ENCODE results near the gene AHCYL2.
"Not testable (repeated sequence)": the region's sequence is repeated elsewhere in the genome, so short reads cannot be mapped to it uniquely, and the experiment has no call there.

The AHCYL2 gene

GRCh38 chr7:129209067-129209926 lies 15.5 kb upstream of the AHCYL2 start:
- no peak for DNase-seq

GRCh38 chr7:129210256-129210988 lies 14.4 kb upstream of the AHCYL2 start:
- peak; percentile 11 to 72 for DNase-seq

GRCh38 chr7:129210989-129211312 lies 13.9 kb upstream of the AHCYL2 start:
- DNase-seq = no peak

- no peak for DNase-seq
These were observed 12.7 kb upstream of the AHCYL2 start for GRCh38 chr7:129212126-129212525.

GRCh38 chr7:129212596-129212995 lies 12.2 kb upstream of the AHCYL2 start:
- DNase-seq = no peak

- no peak for DNase-seq
These were observed 11.0 kb upstream of the AHCYL2 start for GRCh38 chr7:129213828-129214227.

- DNase-seq = not testable (repeated sequence)
These were observed 9.1 kb upstream of the AHCYL2 start for GRCh38 chr7:129215691-129216090.

GRCh38 chr7:129216101-129216715 lies 8.6 kb upstream of the AHCYL2 start:
- DNase-seq = not testable (repeated sequence)

- DNase-seq = not testable (repeated sequence)
These were observed 7.9 kb upstream of the AHCYL2 start for GRCh38 chr7:129216821-129217416.

GRCh38 chr7:129218514-129219062 lies 6.2 kb upstream of the AHCYL2 start:
- DNase-seq = peak; percentile 70 to 87

GRCh38 chr7:129219166-129219565 lies 5.7 kb upstream of the AHCYL2 start:
- DNase-seq = not testable (repeated sequence)

- DNase-seq = no peak
These were observed 2.8 kb upstream of the AHCYL2 start for GRCh38 chr7:129222064-129222463.

- DNase-seq = peak in 1 of 2 experiments; percentile 28
These were observed 538 bp downstream of the AHCYL2 start for GRCh38 chr7:129225206-129225930.

- no peak for DNase-seq
These were observed 1.2 kb downstream of the AHCYL2 start for GRCh38 chr7:129225931-129226572.

- no peak for DNase-seq
These were observed 3.1 kb downstream of the AHCYL2 start for GRCh38 chr7:129227646-129228578.

GRCh38 chr7:129228633-129229032 lies 3.8 kb downstream of the AHCYL2 start:
- no peak for DNase-seq

GRCh38 chr7:129231666-129232065 lies 6.8 kb downstream of the AHCYL2 start:
- DNase-seq = no peak

- no peak for DNase-seq
These were observed 13.7 kb downstream of the AHCYL2 start for GRCh38 chr7:129238546-129238945.

- no peak for DNase-seq
These were observed 15.4 kb downstream of the AHCYL2 start for GRCh38 chr7:129240119-129240820.

GRCh38 chr7:129244220-129244619 lies 19.4 kb downstream of the AHCYL2 start:
- DNase-seq = no peak
